D341Med (cell line): Measurements from ENCODE around the gene ZNF474.
A peak's percentile ranks its signal among the peaks of the same experiment; 100 is the strongest.
"Not testable (repeated sequence)": the region's sequence is repeated elsewhere in the genome, so short reads cannot be mapped to it uniquely, and the experiment has no call there.

Experiments used
- DNase-seq: peaks from one replicate; pipeline ENCODE4 v3.0.0; 2012; ENCODE audit warnings: low spot score

Gene ZNF474

GRCh38 chr5:122129306-122129705 is at the start of gene ZNF474:
Gene ZNF474 (plus strand): TSS chr5:122129546. CDS start chr5:122151991, 22,445 bp downstream.
- DNase-seq: no peak

GRCh38 chr5:122081541-122081940 is 47.8 kb upstream of the ZNF474 start:
- no peak for DNase-seq

DNA sequence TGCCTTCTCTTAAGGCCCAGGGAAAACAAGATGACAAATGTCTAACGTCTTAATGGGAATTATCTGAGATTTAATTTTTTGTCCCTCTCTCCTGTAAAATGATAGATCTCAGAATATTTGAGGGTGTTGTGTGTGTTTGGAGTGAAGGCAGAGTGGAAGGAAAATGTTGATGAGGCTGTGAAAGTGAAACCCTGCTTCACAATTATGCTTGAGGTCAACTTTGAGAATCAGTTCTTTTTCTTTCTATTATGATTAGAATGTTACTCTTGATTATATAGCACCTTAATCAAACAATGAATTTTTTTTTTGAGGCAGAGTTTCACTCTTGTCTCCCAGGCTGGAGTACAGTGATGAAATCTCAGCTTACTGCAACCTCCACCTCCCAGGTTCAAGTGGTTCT is 45.8 kb upstream of the ZNF474 start:
- DNase-seq: no peak

GRCh38 chr5:122085041-122085440 is 44.3 kb upstream of the ZNF474 start:
- DNase-seq: no peak

DNA sequence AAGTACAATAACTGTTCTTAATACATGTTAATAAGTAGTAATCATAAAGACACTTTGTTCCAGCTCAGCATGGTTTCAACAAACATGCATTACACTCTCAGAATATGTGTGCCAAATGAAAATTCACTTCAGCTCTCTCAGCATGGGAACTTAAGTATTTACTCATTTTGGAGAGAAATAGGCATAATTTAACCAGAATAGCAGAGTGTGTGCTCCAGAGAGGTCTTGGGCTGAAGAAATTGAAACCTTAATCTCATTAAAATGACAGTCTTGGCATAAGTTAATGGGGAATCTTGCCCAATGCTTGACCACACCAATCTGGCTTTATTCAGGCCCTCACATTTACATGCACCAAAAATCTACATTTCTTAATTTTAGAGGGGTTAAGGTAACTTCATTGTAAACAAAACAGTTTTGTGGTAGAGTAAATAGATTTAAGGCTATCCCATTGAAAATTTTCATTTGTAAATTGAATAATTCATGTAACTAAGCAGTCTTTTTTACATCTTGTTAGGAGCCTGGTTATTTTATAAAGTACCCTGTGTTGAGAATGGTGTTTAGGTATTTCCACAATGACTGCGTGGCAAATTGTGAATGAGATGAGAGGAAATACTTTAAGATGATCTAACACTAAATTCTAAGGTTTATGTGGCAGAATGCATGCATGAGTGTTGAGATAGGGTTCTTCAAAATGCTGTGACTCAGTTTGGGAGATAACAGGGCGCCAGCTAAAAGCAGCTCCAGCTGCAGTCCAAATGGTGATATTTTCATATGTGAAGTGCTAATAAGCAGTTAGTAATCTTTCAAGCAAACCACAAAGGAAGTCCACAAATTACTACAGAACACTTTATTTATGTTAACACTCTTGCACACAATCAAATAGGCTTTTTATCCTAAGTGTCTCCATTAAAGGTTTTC is 40.0 kb upstream of the ZNF474 start:
- no peak for DNase-seq

GRCh38 chr5:122091936-122092600 is 37.3 kb upstream of the ZNF474 start:
- peak; percentile 40 for DNase-seq

DNA sequence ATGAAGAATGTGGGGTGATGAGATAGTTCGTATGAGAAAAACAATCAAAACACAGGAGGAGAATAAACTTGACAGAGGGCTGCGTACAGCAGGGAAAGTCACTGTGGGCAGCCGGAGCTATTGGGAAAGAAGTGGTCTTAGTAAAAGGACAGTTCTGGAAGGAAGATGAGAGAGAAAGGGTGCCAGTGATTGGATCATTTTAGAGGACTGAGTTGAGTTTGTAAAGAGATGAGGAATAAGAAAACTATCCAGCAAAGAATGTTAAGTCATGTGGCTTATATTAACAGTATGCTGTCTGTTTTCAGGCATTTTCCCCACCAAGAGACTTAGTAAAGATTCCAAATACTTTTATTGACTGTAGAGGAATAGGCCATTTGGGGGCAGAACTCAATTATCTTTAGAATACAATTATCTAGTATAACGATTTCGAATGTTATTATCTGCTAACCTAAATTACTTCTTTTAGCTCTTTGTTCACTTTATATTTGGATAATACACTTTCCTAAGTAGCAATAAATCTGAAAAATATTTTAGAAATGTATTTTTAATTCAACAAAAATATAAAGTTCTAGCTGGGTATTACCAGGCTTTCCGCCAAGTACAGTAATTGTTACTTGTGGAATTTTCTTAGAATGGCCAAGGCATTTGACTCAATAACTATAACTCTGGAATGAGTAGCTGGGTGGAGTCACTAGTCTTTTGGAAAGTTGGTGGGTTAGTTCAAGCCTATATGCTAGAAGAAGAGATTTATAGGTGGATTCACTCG is 35.7 kb upstream of the ZNF474 start:
- DNase-seq: no peak

- DNase-seq: not testable (repeated sequence)
Measured at GRCh38 chr5:122094251-122094650, 35.1 kb upstream of the ZNF474 start.

DNA sequence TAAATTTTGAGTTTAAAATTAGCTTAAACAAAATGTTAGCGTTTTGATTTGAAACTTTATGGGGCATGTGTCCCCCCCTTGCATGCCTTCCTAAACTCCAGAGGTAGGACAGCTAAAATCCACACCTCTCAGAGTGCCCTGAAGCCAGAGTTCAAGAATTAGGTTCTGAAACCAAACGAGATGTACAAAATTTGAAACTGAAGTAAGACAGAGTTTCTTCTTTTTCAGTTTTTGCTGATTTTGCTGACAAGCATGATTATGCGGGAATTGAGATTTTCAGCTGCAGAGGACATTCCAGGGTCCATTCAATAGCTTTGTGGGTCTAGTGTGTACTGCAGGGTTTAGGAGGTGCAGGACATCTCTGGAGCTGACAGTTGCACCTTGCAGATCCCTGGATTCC is 34.2 kb upstream of the ZNF474 start:
- no peak for DNase-seq

- no peak for DNase-seq
Measured at GRCh38 chr5:122097391-122097790, 32.0 kb upstream of the ZNF474 start.

GRCh38 chr5:122099060-122099790 is 30.1 kb upstream of the ZNF474 start:
- no peak for DNase-seq

DNA sequence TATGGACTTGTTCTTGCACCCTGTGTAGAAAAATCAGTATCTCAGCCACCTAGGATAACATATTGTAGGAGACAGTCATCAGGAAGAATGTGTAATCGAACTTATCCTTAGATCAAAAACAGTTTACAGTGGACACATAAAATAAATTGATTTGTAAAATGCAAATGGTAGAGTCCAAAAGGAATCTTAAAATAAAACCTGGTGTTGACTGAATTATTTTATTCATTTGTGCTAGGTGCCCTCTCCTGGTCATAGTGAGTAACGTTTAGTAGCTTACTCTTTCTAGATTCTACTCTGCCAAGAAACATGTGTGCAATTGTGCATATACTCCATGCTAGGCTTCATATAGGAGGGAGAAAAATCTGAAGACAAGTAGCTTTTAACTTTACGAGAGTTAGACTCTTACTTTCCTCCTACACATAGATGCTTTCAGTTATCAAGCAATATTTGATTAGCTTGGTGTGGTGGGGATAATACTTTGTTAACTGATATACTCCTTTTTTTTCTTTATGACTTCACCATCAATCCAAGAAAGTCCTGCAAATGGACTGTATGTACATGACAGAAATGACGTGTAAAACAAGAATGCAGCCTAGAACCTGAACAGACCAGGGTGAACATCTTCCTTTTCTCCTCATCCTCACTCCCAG is 27.6 kb upstream of the ZNF474 start:
- DNase-seq: no peak

DNA sequence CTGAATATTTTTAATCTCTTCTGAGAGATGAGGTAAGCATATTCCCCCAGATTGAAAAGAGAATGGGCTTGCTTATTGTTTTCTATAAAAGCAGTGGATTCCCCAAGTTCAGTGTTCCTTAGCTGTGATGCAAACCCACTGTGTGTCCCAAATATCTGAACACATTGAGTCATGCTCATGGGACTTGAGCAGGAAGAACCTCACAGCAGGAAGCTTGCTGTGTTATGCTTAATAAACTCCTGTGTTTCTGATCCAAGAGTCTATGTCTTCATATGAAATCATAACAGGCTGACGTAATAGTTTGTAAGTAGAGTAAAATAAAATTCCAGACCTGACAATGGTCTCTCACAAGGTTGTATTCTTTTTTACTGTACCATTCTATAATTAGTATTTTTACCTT is 26.5 kb upstream of the ZNF474 start:
- no peak for DNase-seq

DNA sequence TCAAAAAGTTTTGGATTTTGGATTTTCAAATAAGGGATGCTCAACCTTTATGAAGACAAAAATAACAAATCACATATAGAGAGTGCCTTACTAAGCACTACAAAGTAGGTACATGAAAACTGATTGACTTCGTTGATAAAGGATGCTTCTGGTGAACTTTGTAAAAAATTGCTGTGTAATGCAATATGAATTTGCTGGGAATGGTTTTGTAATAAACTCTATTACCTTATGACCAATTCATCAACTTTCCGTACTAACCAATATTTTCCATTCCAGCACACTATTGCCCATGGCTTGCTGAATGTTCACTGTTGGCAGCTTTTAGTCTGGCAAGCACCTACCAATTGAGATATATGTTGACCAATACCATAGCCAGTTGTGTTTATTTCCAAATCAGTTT is 23.4 kb upstream of the ZNF474 start:
- no peak for DNase-seq

GRCh38 chr5:122107016-122107415 is 22.3 kb upstream of the ZNF474 start:
- DNase-seq: no peak

GRCh38 chr5:122110987-122111386 is 18.4 kb upstream of the ZNF474 start:
- no peak for DNase-seq

GRCh38 chr5:122111460-122111859 is 17.9 kb upstream of the ZNF474 start:
- no peak for DNase-seq

- DNase-seq: no peak
Measured at GRCh38 chr5:122112063-122112462, 17.3 kb upstream of the ZNF474 start.

GRCh38 chr5:122112733-122113558 is 16.4 kb upstream of the ZNF474 start:
- DNase-seq: no peak

- DNase-seq: no peak
Measured at GRCh38 chr5:122114501-122114900, 14.8 kb upstream of the ZNF474 start.
